ENCODE data around the gene NR1I3.

NR1I3 gene

GRCh38 chr1:161223805-161224694 is 14.0 kb downstream of the NR1I3 start:
- DNase-seq (ENCODE audit: low read depth) = no peak

GRCh38 chr1:161222175-161223019 is 15.6 kb downstream of the NR1I3 start:
- TF ChIP-seq CTCF (conservative IDR thresholded peaks at IDR 0.05; ENCODE audit: low read depth, low read length) = no peak
- DNase-seq (ENCODE audit: low read depth) = no peak
- no peak overlapping the region for H3K4me3 ChIP-seq (ENCODE audit: low read depth, low read length)

More at GRCh38 chr1:161223805-161224694, 14.0 kb downstream of the NR1I3 start:
- no peak overlapping the region for H3K4me3 ChIP-seq (ENCODE audit: low read depth, low read length)
- TF ChIP-seq CTCF (conservative IDR thresholded peaks at IDR 0.05; ENCODE audit: low read depth, low read length) = no peak

GRCh38 chr1:161220002-161220401 is 18.0 kb downstream of the NR1I3 start:
- TF ChIP-seq CTCF (conservative IDR thresholded peaks at IDR 0.05; ENCODE audit: low read depth, low read length) = no peak
- H3K4me3 ChIP-seq (ENCODE audit: low read depth, low read length) = no peak overlapping the region
- no peak for DNase-seq (ENCODE audit: low read depth)

- no peak for DNase-seq (ENCODE audit: low read depth)
- no peak for TF ChIP-seq CTCF (conservative IDR thresholded peaks at IDR 0.05; ENCODE audit: low read depth, low read length)
Observed at GRCh38 chr1:161219078-161219892, 18.7 kb downstream of the NR1I3 start.

GRCh38 chr1:161218301-161219077 is 19.5 kb downstream of the NR1I3 start:
- DNase-seq (ENCODE audit: low read depth) = no peak
- no peak for TF ChIP-seq CTCF (conservative IDR thresholded peaks at IDR 0.05; ENCODE audit: low read depth, low read length)
- no peak overlapping the region for H3K4me3 ChIP-seq (ENCODE audit: low read depth, low read length)

More at GRCh38 chr1:161219078-161219892, 18.7 kb downstream of the NR1I3 start:
- H3K4me3 ChIP-seq (ENCODE audit: low read depth, low read length) = no peak overlapping the region

- no peak overlapping the region for H3K4me3 ChIP-seq (ENCODE audit: low read depth, low read length)
- no peak for DNase-seq (ENCODE audit: low read depth)
- TF ChIP-seq CTCF (conservative IDR thresholded peaks at IDR 0.05; ENCODE audit: low read depth, low read length) = no peak
Observed at GRCh38 chr1:161217831-161218230, 20.2 kb downstream of the NR1I3 start.

Data from choroid plexus epithelial cell (primary cell).